Breast epithelium (tissue), 4 donors: ENCODE results near the gene RUSF1. TPM values are rescaled to one million over a fixed set of nuclear protein-coding genes. Genes with fewer than 3 reads are reported as not detected.

Source experiments
- DNase-seq, 2 donors: peaks; one replicate each; pipeline ENCODE4 v3.0.0-alpha.2; 2019; ENCODE audit warnings: low spot score in 2 of 2
- H3K27ac ChIP-seq, 2 donors: fragments of 200-600 bp; sonication (generic) in 1 of 2; one replicate each; pipeline ENCODE4 v1.5.1; 2016 to 2019; ENCODE audit warnings: mild to moderate bottlenecking in 1 of 2
- H3K27me3 ChIP-seq, 2 donors: fragments of 200-600 bp; sonication (generic) in 1 of 2; one replicate each; pipeline versions ENCODE4 v1.5.1 to v1.6.0; 2017 to 2019; ENCODE audit warnings: control low read depth in 1 of 2, mild to moderate bottlenecking in 1 of 2
- H3K36me3 ChIP-seq: fragments of 200-600 bp; one replicate; pipeline ENCODE4 v1.5.1; 2019
- H3K4me1 ChIP-seq, 2 donors: fragments of 200-600 bp; sonication (generic); one replicate each; pipeline ENCODE4 v1.5.1; 2016 to 2019; ENCODE audit warnings: control low read depth in 1 of 2
- H3K4me3 ChIP-seq, 3 donors: fragments of 200-600 bp; sonication (generic); 1 replicate in 2 of 3; 2 replicates in 1 of 3; pipeline ENCODE4 v1.5.1; 2016 to 2019; ENCODE audit warnings: mild to moderate bottlenecking in 3 of 3, moderate library complexity in 2 of 3
- H3K9me3 ChIP-seq, 2 donors: fragments of 200-600 bp; sonication (generic) in 1 of 2; one replicate each; pipeline ENCODE4 v1.5.1; 2016 to 2019; ENCODE audit warnings: control low read depth in 1 of 2
- POLR2A ChIP-seq: fragments of 450-650 bp; IDR thresholded peaks from one replicate; pipeline ENCODE4 v1.6.1; 2016; ENCODE audit warnings: antibody characterized with exemption, mild to moderate bottlenecking, moderate library complexity
- POLR2AphosphoS5 ChIP-seq, 3 donors: sonication (generic); formaldehyde crosslinking; IDR thresholded peaks; one replicate each; pipeline ENCODE4 v1.6.1; 2017; ENCODE audit warnings: antibody characterized with exemption in 3 of 3
- intact Hi-C: fragments of 100-400 bp; cut with DNase I; formaldehyde crosslinking; loops from one replicate; pipeline ENCODE4 v1.15.1; 2023; ENCODE audit warnings: low total_unique reads
- total RNA-seq, 3 donors: library from RNA; depleted of rRNA; stranded (reverse); fragments of >200 nt; gene quantifications; one replicate each; pipeline ENCODE4 v1.1.0, GENCODE V29; 2016
- TF ChIP-seq, protein P1 (sequence below), 3 donors: fragments of 450-650 bp; IDR thresholded peaks; one replicate each; pipeline ENCODE4 v1.5.1; 2016 to 2017; ENCODE audit warnings: antibody characterized with exemption in 3 of 3, mild to moderate bottlenecking in 3 of 3, moderate library complexity in 3 of 3

RUSF1 gene
- total RNA-seq, 3 donors from 2014 or later, result 44.2 to 75.4 (median 68.2) TPM

DNA sequence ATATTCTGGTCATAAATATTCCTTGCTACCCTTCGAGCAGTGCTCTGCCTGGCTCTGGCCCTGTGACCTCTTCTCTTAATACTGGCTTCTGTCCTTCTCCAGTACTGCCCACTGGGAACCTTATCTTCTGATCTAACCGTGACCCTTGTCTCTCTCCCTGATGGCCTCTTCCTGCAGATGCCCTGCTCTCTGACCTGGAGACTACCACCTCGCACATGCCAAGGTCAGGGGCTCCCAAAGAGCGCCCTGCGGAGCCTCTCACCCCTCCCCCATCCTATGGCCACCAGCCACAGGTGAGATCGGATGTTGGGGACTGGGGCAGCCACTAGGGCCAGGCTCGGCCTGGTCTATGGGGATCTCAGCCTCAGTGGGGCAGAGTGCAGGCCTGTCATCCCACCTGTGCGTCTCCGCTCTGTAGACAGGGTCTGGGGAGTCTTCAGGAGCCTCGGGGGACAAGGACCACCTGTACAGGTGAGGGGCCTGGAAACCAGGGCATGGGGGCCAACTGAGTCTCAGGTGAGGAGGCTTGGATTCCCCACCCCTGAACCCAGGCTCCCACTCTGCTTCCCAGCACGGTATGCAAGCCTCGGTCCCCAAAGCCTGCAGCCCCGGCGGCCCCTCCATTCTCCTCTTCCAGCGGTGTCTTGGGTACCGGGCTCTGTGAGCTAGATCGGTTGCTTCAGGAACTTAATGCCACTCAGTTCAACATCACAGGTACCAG, 34.8 kb downstream of the RUSF1 start:
- DNase-seq, result no peak
- Histone ChIP-seq H3K4me1 (no peaks in the 10 kb centered on the region), H3K9me3 (no peaks in the 10 kb centered on the region), H3K36me3 (no peaks in the 10 kb centered on the region), H3K27ac (peak overlapping the region in 1 of 2 donors; percentile 94), H3K4me3 (peak overlapping the region in 2 of 3 donors; percentile 74 to 77), H3K27me3 (no peaks in the 10 kb centered on the region)
- TF ChIP-seq, protein P1, sequence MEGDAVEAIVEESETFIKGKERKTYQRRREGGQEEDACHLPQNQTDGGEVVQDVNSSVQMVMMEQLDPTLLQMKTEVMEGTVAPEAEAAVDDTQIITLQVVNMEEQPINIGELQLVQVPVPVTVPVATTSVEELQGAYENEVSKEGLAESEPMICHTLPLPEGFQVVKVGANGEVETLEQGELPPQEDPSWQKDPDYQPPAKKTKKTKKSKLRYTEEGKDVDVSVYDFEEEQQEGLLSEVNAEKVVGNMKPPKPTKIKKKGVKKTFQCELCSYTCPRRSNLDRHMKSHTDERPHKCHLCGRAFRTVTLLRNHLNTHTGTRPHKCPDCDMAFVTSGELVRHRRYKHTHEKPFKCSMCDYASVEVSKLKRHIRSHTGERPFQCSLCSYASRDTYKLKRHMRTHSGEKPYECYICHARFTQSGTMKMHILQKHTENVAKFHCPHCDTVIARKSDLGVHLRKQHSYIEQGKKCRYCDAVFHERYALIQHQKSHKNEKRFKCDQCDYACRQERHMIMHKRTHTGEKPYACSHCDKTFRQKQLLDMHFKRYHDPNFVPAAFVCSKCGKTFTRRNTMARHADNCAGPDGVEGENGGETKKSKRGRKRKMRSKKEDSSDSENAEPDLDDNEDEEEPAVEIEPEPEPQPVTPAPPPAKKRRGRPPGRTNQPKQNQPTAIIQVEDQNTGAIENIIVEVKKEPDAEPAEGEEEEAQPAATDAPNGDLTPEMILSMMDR (IDR thresholded peaks at IDR 0.05), result no peak
- no peak for TF ChIP-seq POLR2AphosphoS5 (IDR thresholded peaks at IDR 0.05)
- TF ChIP-seq POLR2A, result no peak
- intact Hi-C loops, result no loop called here

GRCh38 chr16:31472709-31473203, 35.4 kb downstream of the RUSF1 start:
- H3K4me1 ChIP-seq, result no peaks in the 10 kb centered on the region
- H3K9me3 ChIP-seq, result no peaks in the 10 kb centered on the region
- peak; percentile 81 to 87 for DNase-seq
- H3K27me3 ChIP-seq, result no peaks in the 10 kb centered on the region
- H3K36me3 ChIP-seq, result no peaks in the 10 kb centered on the region
- peak overlapping the region; percentile 87 to 94 for H3K27ac ChIP-seq
- intact Hi-C loops, result no loop called here
- H3K4me3 ChIP-seq, result peak overlapping the region; percentile 63 to 77 (median 74)
- TF ChIP-seq, protein P1 (IDR thresholded peaks at IDR 0.05), result peak; percentile 18 to 62 (median 60)
- TF ChIP-seq POLR2AphosphoS5 (IDR thresholded peaks at IDR 0.05), result peak in 1 of 3 donors; percentile 43
- TF ChIP-seq POLR2A, result no peak

- Histone ChIP-seq H3K4me3 (peak within 1 kb of the TSS; percentile 63 to 77 (median 74)), H3K9me3 (no peaks in the 10 kb centered on the region), H3K27ac (peak within 1 kb of the TSS; percentile 87 to 94), H3K27me3 (no peaks in the 10 kb centered on the region), H3K36me3 (no peaks in the 10 kb centered on the region), H3K4me1 (no peaks in the 10 kb centered on the region)
- intact Hi-C loops, result no loop called here
- TF ChIP-seq, protein P1 (IDR thresholded peaks at IDR 0.05), result no peak
- no peak for TF ChIP-seq POLR2AphosphoS5 (IDR thresholded peaks at IDR 0.05)
- TF ChIP-seq POLR2A, result no peak
- peak in 1 of 2 donors; percentile 65 for DNase-seq
Observed at GRCh38 chr16:31471875-31472708, 36.1 kb downstream of the RUSF1 start, which contains the start of gene TGFB1I1. TGFB1I1 (plus strand) TSS chr16:31472152; CDS start chr16:31472189, 37 bp downstream.

DNA sequence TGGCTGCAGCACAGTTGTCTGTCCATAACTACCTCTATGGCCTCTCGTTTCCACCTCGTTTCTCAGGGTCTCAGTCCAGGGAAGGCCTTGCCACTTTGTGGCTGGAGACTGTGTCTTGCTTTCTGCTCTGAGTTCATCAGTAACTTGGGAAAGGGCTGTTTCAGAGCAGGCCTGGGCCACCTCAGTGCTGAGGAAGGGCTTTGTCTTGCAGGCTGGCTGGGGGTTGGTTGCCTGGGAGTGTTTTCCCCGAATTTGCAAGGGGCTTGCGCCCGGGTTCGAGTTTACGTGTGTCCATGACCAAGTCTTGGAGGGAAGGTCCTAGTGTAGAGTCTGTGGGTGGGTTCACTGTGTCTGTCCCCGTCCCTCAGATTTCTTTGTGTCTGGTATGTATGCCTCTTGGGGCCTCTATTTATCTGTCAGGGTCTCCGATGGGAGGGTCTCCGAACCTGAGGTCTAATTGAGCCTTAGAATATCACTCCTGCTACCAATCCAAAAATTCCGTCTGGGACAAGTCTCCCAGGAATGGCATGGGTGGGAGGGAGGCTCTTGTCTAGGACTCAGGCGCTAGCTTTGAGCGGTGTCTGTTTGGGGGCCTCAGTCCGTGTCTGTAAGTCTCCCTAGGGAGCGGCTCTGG, 36.8 kb downstream of the RUSF1 start:
- intact Hi-C loops, result no loop called here
- DNase-seq, result no peak
- TF ChIP-seq, protein P1 (IDR thresholded peaks at IDR 0.05), result no peak
- H3K4me3 ChIP-seq, result peak overlapping the region; percentile 63 to 77 (median 74)
- H3K9me3 ChIP-seq, result no peaks in the 10 kb centered on the region
- H3K27me3 ChIP-seq, result no peaks in the 10 kb centered on the region
- peak overlapping the region; percentile 87 to 94 for H3K27ac ChIP-seq
- H3K4me1 ChIP-seq, result no peaks in the 10 kb centered on the region
- H3K36me3 ChIP-seq, result no peaks in the 10 kb centered on the region
